ENCODE data around the gene LDLRAD4. TPM values are rescaled to one million over a fixed set of nuclear protein-coding genes. Genes with fewer than 3 reads are reported as not detected.

Gene LDLRAD4
- total RNA-seq, 1 experiment from 2014 or later: 1.7 TPM

DNA sequence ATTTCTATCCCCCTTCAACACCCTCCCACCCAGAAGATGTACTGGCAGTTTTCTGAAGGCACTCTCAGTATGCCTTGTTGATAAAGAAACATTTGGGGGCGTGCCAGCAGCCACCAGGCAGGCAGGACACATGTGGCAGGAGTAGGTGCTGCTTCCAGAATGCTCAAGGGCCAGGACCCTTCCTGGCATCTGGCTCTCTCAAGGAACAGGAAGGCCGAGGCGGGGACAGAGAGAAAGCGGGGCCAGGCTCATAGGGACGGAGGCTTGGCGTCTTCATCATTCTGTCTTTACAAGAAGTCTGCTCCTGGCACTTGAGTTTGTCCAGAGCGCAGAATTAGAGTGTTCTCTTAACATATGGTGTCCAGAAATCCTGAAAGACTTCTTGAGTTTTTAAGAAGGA, 386.2 kb downstream of the LDLRAD4 start:
- H3K79me2 ChIP-seq (ENCODE audit: low read depth): no peaks in the 10 kb centered on the region
- TF ChIP-seq EZH2 (IDR thresholded peaks at IDR 0.05; ENCODE audit: low read depth): no peak
- TF ChIP-seq, protein P1, sequence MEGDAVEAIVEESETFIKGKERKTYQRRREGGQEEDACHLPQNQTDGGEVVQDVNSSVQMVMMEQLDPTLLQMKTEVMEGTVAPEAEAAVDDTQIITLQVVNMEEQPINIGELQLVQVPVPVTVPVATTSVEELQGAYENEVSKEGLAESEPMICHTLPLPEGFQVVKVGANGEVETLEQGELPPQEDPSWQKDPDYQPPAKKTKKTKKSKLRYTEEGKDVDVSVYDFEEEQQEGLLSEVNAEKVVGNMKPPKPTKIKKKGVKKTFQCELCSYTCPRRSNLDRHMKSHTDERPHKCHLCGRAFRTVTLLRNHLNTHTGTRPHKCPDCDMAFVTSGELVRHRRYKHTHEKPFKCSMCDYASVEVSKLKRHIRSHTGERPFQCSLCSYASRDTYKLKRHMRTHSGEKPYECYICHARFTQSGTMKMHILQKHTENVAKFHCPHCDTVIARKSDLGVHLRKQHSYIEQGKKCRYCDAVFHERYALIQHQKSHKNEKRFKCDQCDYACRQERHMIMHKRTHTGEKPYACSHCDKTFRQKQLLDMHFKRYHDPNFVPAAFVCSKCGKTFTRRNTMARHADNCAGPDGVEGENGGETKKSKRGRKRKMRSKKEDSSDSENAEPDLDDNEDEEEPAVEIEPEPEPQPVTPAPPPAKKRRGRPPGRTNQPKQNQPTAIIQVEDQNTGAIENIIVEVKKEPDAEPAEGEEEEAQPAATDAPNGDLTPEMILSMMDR (conservative IDR thresholded peaks at IDR 0.05): no peak
- no peaks in the 10 kb centered on the region for H3K4me1 ChIP-seq (replicated peaks; ENCODE audit: insufficient read depth)
- no TSS peak for BruUV-seq (replicated peaks)
- peaks cover 48% of the 10 kb centered on the region for H3K27me3 ChIP-seq (ENCODE audit: insufficient read depth, low read depth)
- POLR2A ChIA-PET (ENCODE audit: unreplicated experiment): no interaction called here
- H3F3A ChIP-seq (ENCODE audit: insufficient read depth, low read depth): no peaks in the 10 kb centered on the region
- CTCF ChIA-PET: no interaction called here
- no peak overlapping the region for H3K4me2 ChIP-seq
- H3K4me3 ChIP-seq: no peak overlapping the region
- H3K36me3 ChIP-seq (ENCODE audit: low read depth): no peaks in the 10 kb centered on the region
- no peaks in the 10 kb centered on the region for H3K9me3 ChIP-seq (ENCODE audit: insufficient read depth, low read depth)
- no peak for DNase-seq
- no peaks in the 10 kb centered on the region for H3K9me2 ChIP-seq (ENCODE audit: insufficient read depth)
- H4K20me1 ChIP-seq (ENCODE audit: insufficient read depth): no peaks in the 10 kb centered on the region
- H2AFZ ChIP-seq: no peak overlapping the region
- intact Hi-C loops (cut with micrococcal nuclease; ENCODE audit: unreplicated experiment): no loop called here
- H3K27ac ChIP-seq: no peak overlapping the region

DNA sequence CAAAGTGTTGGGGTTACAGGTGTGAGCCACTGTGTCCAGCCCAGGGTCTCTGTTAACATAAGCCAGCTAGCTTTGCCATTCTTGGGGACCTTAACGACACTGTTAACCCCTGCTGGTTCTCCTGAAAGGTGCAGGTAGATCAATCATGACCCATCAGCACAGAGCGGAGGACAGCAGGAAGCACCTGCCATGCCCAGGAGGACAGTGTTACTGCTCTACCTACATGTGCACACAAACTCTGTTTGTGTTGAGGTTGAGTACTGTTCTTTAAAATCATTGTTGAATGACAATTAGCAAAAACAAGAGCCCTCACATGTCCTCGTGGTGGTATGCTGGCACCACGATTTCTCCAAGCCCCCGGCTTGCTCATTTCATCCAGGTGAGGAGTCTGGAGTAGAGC, 386.9 kb downstream of the LDLRAD4 start:
- Histone ChIP-seq H3K4me2 (no peak overlapping the region), H3K36me3 (ENCODE audit: low read depth) (no peaks in the 10 kb centered on the region), H3K9me2 (ENCODE audit: insufficient read depth) (no peaks in the 10 kb centered on the region), H3K4me1 (replicated peaks; ENCODE audit: insufficient read depth) (no peaks in the 10 kb centered on the region), H3K4me3 (no peak overlapping the region), H3K27me3 (ENCODE audit: insufficient read depth, low read depth) (peaks cover 49% of the 10 kb centered on the region), H3K9me3 (ENCODE audit: insufficient read depth, low read depth) (no peaks in the 10 kb centered on the region), H3F3A (ENCODE audit: insufficient read depth, low read depth) (no peaks in the 10 kb centered on the region), H2AFZ (no peak overlapping the region), H3K27ac (no peak overlapping the region), H4K20me1 (ENCODE audit: insufficient read depth) (no peaks in the 10 kb centered on the region), H3K79me2 (ENCODE audit: low read depth) (no peaks in the 10 kb centered on the region)
- BruUV-seq (replicated peaks): no TSS peak
- no peak for TF ChIP-seq EZH2 (IDR thresholded peaks at IDR 0.05; ENCODE audit: low read depth)
- TF ChIP-seq, protein P1 (conservative IDR thresholded peaks at IDR 0.05): no peak
- ChIA-PET POLR2A (ENCODE audit: unreplicated experiment) (no interaction called here), CTCF (no interaction called here)
- no peak for DNase-seq
- intact Hi-C loops (cut with micrococcal nuclease; ENCODE audit: unreplicated experiment): no loop called here

DNA sequence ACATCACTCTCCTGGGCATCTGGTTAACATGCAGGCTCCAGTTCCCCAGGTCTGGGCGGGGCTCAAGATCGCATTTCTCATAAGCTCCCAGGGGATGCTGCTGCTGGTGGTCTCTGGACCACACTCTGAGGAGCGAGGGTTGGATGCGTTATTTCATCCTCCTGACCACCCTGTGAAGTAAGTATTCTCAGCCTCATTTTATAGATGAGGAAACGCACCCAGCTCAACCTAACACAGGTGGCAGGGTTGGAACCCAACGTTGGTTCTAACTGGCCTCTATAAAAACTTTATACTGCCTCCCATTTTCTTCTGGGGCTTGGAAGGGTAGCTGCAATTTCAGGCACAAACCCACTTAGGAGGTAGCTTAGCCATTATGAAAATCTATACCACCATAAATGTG, 387.3 kb downstream of the LDLRAD4 start:
- Histone ChIP-seq H3K79me2 (ENCODE audit: low read depth) (no peaks in the 10 kb centered on the region), H3K27ac (no peak overlapping the region), H2AFZ (no peak overlapping the region), H3K4me1 (replicated peaks; ENCODE audit: insufficient read depth) (no peaks in the 10 kb centered on the region), H3K9me3 (ENCODE audit: insufficient read depth, low read depth) (no peaks in the 10 kb centered on the region), H4K20me1 (ENCODE audit: insufficient read depth) (no peaks in the 10 kb centered on the region), H3K9me2 (ENCODE audit: insufficient read depth) (no peaks in the 10 kb centered on the region), H3K4me3 (no peak overlapping the region), H3K36me3 (ENCODE audit: low read depth) (no peaks in the 10 kb centered on the region), H3F3A (ENCODE audit: insufficient read depth, low read depth) (no peaks in the 10 kb centered on the region), H3K27me3 (ENCODE audit: insufficient read depth, low read depth) (peaks cover 53% of the 10 kb centered on the region), H3K4me2 (no peak overlapping the region)
- ChIA-PET POLR2A (ENCODE audit: unreplicated experiment) (no interaction called here), CTCF (no interaction called here)
- DNase-seq: no peak
- no TSS peak for BruUV-seq (replicated peaks)
- intact Hi-C loops (cut with micrococcal nuclease; ENCODE audit: unreplicated experiment): no loop called here
- TF ChIP-seq, protein P1 (conservative IDR thresholded peaks at IDR 0.05): no peak
- TF ChIP-seq EZH2 (IDR thresholded peaks at IDR 0.05; ENCODE audit: low read depth): no peak

All from PC-9 (cell line).